Measurements from ENCODE around the gene DNAH2.

Gene DNAH2

DNA sequence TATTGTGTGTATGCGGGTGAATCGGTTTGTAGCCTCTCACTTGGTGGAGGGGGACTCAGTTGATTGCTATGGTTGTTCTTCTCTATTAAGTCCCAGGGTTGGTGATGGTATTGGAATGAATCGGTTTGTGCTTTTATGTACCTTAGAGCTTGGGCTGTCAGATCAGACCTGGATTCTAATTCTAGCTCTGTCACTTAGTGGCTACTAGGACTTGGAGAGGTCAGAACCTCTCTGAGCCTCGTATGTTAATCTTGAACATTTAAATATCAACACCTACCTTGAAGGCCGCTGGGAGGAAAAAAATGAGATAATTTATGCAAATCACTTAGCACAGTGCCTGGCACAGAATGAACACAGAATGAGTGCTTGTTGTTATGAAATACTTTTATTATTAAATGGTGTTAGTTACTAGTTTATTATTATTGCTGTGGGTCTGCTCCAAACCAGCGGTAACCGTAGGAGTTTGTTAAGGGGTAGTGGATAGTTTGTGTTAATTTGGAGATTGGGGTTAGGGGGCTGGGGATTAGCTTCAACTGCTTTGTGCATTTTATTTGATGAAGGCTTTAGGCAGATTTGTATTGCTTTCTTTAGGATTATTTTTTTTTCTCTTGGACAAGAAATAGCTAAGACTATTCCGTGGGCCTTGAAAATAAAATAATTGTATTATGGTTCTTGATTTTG, 120.0 kb downstream of the DNAH2 start:
- no peak for DNase-seq (ENCODE audit: extremely low read depth in 1 of 2, low read depth in 1 of 2)

DNA sequence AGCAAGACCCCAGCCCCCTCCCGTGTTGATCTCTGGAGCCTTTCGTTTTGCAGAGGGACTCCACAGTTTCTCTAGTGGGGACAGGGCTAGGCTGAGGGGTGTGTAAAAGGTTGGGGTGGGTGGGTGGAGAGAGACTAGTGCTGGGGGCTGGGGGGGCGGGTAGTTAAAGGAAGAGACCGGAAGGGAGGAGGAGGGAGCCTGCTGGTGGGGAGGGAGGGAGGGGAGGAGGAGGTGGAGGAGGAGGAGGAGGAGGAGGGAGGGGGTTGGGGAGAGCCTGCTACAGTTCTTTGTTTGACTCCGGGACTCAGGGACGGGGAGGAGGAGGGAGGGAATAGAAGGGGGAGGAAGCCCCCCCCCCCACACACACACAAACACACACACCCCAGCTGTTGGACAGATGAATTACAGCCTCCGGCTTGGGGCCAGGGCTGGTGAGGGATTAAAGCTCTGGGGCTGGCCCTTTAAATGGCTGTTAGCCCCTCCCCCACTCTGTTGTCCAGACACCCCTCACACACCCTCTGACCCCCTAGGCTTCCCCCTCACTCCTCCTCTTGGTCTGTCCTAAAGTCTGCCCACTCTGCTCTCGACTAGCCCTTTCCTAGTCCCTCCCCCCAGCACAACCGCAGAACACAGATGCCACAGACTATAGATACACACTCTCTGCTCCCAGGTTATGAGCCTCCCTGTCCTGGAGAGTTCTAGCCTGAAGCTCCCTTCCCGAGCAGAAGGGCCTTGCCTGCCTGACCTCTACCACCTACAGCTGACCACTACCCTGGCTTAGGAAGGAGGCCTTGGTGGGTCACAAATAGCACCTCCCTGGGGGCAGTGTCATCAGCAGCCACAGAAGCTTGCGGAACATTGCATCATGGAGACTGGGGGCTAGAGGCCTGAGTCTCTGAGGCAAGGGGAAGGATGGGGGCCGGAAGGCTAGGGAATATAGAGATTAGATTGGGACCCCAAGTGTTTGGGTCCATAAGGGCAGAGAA, 120.8 kb downstream of the DNAH2 start:
- DNase-seq (ENCODE audit: extremely low read depth in 1 of 2, low read depth in 1 of 2), result no peak

DNA sequence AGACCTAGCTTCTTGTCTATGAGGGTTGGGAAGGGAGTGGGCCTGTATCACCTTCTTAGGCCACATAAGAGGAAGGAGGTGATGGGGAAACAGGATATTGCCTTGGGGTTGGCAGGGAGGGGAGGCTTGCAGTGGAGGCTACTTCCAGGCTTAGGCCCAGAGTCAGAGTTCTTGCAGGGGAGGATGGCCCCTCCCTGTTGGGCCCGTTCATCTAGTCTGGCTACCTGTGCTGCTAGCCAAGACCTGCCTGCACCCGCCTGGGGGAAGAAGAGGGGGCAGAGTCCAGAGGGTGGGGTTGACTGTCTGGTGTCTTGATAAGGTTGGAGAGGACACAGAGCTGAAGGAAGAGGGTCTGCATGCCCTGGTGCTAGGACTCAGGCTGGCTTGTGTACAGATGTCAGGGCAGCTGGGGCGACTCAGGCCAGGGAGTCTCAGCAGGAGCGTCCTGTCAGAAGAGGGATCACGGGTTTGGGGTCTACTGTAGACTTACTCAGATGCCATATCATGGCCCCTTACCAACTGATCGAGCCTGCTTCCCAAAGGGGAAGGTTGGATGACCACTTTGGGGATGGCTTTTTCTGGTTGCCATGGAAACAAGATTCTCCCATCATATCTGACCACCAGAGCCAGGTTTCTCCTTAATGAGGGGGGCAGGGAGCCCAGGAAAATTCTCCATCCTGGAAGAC, 121.8 kb downstream of the DNAH2 start:
- DNase-seq (ENCODE audit: extremely low read depth in 1 of 2, low read depth in 1 of 2), result no peak

DNA sequence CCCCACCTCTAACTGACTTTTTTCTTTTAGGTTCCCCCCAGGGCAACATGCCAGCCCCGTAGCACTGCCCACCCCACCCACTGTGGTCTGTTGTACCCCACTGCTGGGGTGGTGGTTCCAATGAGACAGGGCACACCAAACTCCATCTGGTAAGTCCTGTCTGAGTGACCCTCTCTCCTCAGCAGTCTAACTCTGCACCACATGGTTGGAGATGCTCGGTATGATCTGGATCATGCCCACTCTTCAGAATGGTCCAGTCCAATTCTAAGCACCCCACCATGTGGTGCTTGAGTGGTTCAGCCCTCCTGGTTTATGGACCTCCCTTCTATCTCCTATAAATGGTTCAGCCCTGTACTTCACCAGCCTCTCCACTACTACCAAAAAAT, 122.3 kb downstream of the DNAH2 start:
- DNase-seq (ENCODE audit: extremely low read depth in 1 of 2, low read depth in 1 of 2), result no peak

DNA sequence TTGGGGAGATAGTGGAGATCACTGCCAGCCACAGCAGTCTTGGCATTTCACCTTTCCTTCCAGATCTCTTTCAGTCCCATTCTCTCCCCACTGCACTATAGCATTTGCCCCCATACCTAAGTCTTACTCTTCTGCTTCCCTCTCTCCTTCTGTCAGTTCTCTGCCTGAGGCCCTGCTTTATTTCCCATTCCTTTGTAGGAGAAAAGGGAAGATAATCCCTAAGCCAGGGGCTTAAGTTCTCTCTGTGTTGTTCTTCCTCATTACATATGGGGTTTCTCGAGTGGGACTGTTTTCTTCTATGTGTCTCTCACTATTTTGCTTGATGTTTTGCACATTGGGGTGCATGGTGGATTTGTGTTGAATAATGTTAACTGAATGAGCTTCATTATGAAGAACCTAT, 122.9 kb downstream of the DNAH2 start:
- no peak for DNase-seq (ENCODE audit: extremely low read depth in 1 of 2, low read depth in 1 of 2)

DNA sequence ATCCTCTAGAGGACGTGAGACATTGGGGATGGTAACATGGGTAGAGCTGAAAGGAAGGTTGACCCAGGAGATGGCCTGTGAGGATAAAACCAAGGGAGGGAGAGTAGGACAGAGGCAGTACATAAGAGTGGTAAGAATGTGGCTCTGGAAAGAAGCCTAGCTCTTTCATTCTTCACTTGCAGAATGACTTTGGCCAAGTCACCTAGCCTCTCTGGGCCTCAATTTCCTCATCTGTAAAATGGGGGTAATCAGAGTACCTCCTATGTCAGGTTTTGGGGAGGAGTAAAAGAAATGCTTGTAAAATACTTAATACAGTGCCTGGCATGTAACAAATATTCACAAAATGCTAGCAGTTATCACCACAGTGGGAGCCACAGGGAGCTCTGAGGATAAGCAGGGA, 123.3 kb downstream of the DNAH2 start:
- DNase-seq (ENCODE audit: extremely low read depth in 1 of 2, low read depth in 1 of 2), result no peak

DNA sequence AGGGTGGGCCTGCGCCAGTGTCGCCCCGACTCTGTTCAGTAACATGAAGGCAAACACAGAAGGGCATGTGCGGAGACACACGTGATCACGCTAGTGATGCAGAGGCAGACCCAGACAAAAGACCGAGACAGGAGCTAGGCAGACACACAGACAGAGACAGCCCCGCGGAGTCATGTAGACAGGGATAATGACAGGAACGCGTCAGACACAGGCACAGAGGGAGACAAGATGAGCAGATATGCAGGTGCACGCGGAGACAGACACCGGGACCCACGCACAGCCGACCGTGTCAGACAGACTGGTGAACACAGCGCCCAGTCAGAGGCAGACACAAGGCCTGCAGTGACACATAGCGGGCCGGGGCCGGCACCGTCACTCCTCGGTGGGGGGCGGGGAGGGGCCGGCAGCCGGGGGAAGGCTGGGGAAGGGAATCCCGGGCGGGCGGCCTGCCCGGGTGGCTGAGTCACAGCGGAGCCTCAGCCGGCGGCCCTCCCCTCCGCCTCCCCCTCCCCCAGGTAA, 123.9 kb downstream of the DNAH2 start:
- peak; percentile 88 to 91 for DNase-seq (ENCODE audit: extremely low read depth in 1 of 2, low read depth in 1 of 2)

DNA sequence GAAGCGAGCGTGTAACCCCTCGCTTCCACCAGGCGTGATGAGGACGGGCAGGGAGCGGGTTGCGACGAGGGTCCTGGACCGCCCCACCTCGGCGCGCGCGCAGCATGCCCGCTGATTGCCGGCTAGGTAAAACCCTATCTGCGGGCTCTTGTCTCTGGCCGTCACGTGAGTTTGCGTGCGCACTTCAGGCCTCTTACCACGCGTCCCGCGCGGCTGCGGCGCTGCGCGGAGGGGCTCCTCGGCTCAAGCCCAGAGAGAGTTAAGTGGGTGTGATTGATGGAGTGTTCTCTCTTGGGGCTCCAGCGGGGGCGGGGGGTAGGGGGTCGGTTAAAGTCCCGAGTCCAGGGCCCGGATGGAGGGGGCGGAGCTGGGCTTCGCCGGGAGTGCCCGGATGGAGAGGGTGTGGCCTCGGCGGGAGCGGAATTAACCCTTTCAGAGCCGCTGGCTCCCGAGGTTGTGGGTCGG, 124.4 kb downstream of the DNAH2 start:
- peak; percentile 75 to 76 for DNase-seq (ENCODE audit: extremely low read depth in 1 of 2, low read depth in 1 of 2)

DNA sequence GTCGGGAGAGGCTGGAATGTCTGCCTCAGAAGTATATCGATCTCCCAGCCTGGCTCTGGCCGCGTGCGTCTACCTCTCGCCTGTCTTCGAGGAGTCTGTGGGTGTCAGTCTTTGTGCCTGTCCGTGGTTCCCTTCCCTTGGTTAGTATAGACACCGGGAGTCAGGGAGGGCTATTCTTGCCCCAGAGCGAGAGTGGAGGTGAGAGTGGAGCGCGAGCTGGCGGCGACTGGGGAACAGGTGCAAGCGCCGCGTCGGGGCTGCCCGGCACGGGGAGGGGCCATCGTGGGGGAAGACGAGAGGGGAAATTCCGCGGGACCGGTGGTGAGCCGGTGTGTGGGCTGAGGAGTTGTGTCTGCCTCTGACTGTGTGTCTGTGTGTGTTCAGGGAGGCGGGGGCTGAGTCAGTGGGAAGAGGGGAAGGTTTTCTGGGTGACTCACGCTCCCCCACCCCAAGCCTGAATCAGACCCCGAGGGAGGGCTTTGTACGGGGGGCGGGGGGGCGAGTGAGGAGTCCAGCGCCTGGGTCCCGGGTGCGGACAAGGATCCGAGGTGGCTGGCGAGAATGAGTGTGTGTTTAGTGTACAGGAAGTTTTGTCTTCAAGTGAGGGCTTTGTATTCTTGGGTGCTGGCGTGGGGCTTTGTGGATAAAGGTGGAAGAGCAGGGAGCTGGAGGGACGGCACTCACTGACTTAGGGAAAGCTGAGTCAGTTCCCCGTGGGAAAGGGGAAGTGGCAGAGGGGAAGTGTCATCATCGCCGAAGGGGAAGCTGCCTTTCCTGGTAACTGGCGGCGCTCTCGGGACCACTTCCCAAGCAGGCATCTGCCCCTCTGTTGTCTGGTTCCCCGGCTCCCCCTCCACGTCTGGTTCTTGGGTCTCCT, 125.1 kb downstream of the DNAH2 start:
- DNase-seq (ENCODE audit: extremely low read depth in 1 of 2, low read depth in 1 of 2), result peak; percentile 92 to 99

DNA sequence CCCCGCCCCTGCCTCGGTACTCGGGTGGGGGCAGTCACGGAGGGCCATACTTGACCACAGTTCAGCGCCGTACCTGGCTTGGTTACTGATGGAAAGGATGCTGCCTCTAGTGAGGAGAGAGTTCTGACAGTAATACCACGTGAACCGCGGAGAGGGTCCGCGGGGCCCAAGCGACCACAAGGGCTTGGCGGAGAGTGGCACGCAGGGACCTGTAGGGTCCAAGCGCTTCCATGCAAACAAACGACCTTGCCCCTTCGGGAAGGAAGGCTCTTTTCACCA, 125.7 kb downstream of the DNAH2 start:
- DNase-seq (ENCODE audit: extremely low read depth in 1 of 2, low read depth in 1 of 2), result no peak

DNA sequence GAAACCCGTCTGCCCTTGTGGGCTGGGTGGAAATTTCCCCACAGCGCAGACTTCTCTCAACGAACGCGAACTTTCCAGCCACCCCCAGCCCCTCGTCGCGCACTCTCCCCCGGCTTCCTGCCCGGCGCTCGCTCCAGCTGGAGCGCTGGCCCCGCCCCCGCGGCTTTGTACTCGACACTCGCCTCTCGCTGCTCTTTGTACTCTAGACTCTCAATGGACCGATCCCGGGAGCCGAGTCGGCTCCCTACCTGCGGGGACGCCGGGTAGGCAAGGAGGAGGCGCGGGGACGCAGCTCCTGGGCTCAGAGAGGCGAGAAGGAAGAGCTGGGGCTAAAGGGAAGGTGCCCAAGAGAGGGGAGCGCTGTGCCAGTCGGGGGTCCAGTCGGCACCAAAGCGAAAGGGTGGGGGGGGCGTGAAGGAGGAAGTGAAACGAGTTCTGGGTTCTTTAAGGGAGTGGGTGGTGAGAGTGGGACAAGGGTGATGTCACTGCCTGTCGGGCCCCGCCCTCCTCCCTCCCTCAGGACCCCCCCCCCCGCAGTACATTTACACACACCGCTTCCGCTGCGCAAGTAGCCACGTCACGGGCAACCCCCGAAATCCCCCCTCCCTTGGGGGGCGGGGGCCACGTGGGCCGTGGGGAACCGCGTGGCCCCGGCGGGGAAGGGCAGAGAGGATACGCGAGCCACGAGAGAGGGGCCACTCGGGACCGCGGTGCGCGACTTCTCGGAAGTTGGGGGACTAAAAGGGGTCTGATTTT, 126.2 kb downstream of the DNAH2 start:
- peak; percentile 82 to 88 for DNase-seq (ENCODE audit: extremely low read depth in 1 of 2, low read depth in 1 of 2)

DNA sequence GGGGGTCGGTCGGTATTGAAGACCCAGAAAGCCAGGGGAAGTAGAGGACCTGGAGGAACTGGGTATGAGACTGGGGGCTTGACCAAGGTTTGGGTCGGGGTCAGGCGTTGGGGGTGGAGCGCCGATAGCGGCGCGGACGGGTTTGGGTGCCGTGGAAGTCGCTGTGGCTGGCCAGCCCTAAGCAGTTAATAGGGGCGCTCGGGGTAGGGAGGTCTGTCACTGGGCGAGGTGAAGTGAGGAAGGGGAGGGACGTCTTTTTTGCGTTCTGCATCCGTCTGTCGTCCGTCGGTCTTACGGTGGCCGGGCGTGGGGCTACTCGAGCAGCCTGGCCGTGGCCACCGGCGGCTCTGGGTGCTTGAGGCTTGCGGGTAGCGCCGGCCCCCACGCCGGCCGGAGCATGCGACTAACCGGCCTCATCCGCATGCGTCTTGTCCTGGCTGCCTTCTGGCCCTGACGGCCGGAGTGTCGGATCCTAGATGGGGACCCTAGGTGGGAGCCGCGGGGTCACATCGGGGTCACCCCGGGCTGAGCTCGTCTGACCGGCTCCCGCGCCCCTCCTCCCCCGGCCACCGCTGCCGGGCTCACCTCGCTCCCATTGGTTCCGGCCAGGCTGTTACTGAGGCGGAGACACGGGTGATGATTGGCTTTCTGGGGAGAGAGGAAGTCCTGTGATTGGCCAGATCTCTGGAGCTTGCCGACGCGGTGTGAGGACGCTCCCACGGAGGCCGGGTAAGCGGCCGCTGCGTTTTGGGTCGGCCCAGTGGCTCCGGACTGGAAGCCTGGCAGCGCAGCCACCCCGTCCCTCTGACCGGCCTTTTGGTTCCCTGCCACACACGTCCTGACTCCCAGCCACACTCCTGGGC, 127.0 kb downstream of the DNAH2 start:
- DNase-seq (ENCODE audit: extremely low read depth in 1 of 2, low read depth in 1 of 2), result peak in 1 of 2 donors; percentile 67

DNA sequence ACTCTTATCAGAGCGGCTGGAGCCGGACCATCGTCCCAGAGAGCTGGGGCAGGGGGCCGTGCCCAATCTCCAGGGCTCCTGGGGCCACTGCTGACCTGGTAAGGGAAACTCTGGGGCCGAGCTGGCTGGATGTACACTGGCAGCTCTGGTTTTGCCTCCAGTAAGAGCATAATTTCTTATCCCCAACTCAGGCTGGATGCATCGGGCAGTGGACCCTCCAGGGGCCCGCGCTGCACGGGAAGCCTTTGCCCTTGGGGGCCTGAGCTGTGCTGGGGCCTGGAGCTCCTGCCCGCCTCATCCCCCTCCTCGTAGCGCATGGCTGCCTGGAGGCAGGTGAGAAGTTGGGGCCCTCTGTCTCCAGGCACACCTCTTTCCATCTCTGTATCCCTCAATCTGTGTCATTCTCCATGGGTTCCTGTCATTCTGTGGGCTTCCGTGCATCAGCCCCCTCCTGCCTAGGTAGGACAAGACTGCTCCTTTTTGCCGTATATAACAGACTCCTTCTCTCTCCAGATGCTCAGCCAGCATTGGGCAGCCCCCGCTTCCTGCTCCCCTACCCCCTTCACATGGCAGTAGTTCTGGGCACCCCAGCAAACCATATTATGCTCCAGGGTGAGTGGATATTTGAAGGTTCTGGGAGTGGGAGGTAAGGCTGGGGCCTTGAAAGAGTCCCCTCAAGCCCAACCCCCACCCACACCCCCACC, 128.0 kb downstream of the DNAH2 start:
- no peak for DNase-seq (ENCODE audit: extremely low read depth in 1 of 2, low read depth in 1 of 2)

DNA sequence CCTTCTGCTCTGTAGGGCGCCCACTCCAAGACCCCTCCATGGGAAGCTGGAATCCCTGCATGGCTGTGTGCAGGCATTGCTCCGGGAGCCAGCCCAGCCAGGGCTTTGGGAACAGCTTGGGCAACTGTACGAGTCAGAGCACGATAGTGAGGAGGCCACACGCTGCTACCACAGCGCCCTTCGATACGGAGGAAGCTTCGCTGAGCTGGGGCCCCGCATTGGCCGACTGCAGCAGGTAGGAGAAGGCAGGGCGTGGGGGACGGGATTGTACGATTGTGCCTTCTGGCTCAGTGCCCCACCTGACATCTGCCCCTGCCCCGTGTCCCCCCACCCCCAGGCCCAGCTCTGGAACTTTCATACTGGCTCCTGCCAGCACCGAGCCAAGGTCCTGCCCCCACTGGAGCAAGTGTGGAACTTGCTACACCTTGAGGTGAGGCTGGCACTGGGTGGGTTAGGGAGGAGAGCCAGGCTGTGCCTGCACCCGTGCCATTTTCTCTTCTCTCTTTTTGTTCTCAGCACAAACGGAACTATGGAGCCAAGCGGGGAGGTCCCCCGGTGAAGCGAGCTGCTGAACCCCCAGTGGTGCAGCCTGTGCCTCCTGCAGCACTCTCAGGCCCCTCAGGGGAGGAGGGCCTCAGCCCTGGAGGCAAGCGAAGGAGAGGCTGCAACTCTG, 128.7 kb downstream of the DNAH2 start:
- no peak for DNase-seq (ENCODE audit: extremely low read depth in 1 of 2, low read depth in 1 of 2)

DNA sequence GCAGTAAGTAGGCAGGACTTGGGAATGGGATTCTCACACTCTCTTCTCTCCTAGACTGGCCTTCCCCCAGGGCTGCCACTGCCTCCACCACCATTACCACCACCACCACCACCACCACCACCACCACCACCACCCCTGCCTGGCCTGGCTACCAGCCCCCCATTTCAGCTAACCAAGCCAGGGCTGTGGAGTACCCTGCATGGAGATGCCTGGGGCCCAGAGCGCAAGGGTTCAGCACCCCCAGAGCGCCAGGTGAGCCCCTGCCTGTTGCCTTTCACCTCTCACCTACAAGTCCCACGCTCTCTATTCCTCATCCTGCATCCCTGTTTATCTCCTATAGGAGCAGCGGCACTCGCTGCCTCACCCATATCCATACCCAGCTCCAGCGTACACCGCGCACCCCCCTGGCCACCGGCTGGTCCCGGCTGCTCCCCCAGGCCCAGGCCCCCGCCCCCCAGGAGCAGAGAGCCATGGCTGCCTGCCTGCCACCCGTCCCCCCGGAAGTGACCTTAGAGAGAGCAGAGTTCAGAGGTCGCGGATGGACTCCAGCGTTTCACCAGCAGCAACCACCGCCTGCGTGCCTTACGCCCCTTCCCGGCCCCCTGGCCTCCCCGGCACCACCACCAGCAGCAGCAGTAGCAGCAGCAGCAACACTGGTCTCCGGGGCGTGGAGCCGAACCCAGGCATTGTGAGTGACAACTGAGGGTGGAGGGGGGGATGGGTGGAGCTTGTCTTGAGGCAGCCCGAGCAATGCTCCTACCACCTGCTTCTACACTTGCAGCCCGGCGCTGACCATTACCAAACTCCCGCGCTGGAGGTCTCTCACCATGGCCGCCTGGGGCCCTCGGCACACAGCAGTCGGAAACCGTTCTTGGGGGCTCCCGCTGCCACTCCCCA, 129.5 kb downstream of the DNAH2 start:
- DNase-seq (ENCODE audit: extremely low read depth in 1 of 2, low read depth in 1 of 2), result no peak

DNA sequence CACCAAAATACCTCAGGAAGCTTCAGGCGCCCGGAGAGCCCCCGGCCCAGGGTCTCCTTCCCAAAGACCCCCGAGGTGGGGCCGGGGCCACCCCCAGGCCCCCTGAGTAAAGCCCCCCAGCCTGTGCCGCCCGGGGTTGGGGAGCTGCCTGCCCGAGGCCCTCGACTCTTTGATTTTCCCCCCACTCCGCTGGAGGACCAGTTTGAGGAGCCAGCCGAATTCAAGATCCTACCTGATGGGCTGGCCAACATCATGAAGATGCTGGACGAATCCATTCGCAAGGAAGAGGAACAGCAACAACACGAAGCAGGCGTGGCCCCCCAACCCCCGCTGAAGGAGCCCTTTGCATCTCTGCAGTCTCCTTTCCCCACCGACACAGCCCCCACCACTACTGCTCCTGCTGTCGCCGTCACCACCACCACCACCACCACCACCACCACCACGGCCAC, 130.6 kb downstream of the DNAH2 start:
- DNase-seq (ENCODE audit: extremely low read depth in 1 of 2, low read depth in 1 of 2), result no peak

DNA sequence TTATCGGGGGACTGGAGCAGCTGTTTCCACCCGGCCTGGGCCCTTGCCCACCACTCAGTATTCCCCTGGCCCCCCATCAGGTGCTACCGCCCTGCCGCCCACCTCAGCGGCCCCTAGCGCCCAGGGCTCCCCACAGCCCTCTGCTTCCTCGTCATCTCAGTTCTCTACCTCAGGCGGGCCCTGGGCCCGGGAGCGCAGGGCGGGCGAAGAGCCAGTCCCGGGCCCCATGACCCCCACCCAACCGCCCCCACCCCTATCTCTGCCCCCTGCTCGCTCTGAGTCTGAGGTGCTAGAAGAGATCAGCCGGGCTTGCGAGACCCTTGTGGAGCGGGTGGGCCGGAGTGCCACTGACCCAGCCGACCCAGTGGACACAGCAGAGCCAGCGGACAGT, 131.2 kb downstream of the DNAH2 start:
- DNase-seq (ENCODE audit: extremely low read depth in 1 of 2, low read depth in 1 of 2), result no peak
